GM19324 (cell line): Measurements from ENCODE around the gene PCARE.
A peak's percentile ranks its signal among the peaks of the same experiment; 100 is the strongest.
"Not testable (repeated sequence)": the region's sequence is repeated elsewhere in the genome, so short reads cannot be mapped to it uniquely, and the experiment has no call there.

Experiments
- ATAC-seq: cut with Tn5 transposase; IDR thresholded peaks from one replicate; pipeline ENCODE4 v1.9.1; 2021; ENCODE audit warnings: mild to moderate bottlenecking, moderate library complexity; ENCODE audit not compliant: unreplicated experiment, low FRiP score

Gene PCARE

DNA sequence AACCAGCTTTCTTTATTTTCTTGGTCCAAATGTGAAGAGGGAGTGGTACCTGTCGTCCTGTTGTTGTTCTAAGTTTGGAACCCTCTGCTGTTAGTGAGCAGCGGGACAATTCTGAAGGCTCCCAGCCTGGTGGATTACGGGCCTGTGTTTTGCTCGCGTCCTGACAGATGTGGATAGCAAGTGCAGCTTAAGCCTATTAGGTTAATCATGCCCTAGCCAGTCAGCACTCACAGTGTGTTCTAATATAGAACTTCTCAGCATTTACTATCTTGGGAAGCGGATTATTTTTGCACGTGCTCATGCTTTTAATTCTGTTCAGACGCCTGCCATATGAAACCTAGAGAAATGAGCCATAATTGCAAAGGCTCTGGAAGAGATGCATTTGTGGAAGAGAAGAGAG lies at the start of gene PCARE:
Gene PCARE, minus strand, starts transcription at position 113 of the 400 bp plus-strand sequence. CDS start 262 bp downstream, outside the sequence.
- no peak for ATAC-seq

DNA sequence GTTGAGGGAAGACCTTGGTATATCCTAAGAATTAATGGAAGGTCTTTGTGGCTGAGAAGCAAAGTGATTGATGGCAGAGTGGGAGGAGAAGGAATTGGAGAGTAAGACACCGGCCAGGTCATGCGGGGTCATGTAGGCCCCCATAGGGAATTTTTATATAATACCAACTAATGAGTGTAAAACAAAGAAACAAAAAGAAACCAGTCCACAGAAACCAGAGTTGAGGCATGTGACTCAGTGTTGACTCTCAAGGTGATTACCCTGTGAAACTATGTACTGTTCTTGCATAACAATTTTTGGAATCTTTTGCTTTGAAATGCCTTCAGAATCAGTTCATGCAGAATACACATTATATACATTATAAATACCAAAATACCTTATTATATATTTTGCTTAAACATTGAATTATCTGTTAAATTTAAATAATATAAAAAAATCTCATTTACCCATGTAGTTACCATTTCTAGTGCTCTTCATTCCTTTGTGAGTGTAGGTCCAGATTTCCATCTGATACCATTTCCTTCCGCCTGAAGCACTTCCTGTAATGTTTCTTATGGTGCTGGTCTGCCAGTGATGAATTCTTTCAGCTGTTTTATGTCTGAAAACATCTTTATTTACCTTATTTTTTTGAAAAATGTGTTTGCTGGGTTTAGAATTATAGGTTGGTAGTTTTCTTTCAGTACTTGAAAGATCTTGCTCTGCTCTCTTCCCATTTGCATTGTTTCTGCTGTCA lies 49.5 kb upstream of the PCARE start:
- no peak for ATAC-seq

DNA sequence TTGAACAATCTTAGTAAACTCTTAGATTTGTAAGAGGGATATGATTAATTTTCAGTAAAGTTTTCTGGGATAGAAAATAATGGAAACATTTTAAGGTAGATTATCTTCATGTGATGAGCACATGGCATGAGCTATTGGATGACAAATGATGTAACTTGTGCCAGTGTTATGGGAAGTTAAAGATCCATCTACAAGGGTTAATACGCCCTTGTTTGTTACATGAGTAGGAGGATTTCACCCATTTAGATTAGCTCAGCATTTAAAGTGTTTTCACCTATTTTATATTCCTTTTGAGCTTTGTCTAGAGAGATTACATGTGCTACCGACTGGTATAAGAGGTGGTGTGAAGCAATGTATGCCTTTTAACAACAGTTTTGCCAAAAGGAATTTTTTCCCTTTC lies 46.5 kb upstream of the PCARE start:
- no peak for ATAC-seq

DNA sequence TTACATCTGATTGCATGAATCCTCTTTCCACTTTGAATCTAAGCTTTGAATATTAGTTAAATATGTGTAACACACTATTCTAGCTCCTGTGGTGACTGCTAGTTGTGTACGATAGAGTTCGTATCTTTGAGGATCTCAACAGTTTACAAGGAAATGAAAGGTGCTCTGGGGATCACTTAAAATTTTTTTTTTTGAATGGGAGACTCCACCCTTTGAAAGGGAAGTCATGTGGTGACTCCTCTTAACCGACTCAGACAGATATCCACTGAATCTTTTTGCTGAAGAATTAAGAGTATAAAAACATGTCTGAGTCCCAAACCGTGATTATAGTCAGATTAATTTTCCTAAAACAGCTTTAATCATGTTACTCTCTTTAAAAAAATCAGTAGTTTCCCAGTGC lies 44.9 kb upstream of the PCARE start:
- no peak for ATAC-seq

DNA sequence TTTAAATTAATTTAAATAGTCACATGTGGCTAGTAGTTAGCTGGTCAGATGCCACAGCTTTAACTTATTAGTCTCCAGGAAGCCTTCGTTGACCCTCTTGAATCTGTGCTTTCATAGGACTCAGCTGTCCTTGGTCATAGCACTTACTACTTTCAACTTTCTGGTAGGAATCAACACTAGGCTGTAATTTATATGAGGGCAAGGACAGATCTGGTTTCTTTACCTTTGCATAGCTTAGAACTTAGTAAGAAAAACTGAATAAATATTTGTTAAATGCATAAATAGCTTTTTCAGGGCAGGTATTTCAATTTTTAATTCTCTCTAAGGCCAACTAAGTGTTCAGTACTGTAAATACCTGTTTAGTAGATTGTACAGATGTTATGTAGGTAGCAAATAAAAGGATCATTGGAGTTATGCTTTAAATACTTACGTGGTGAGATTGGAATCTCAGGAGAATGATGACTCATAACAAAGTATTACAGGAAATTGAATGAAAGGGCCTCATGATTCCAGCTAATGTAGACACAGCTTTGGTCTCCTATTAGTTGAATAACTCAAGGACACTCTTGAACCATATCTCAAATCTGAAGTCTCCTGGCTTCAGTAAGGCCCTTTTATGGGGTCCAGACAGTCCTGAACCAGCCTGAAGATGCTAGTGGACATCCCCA lies 43.4 kb upstream of the PCARE start:
- no peak for ATAC-seq

DNA sequence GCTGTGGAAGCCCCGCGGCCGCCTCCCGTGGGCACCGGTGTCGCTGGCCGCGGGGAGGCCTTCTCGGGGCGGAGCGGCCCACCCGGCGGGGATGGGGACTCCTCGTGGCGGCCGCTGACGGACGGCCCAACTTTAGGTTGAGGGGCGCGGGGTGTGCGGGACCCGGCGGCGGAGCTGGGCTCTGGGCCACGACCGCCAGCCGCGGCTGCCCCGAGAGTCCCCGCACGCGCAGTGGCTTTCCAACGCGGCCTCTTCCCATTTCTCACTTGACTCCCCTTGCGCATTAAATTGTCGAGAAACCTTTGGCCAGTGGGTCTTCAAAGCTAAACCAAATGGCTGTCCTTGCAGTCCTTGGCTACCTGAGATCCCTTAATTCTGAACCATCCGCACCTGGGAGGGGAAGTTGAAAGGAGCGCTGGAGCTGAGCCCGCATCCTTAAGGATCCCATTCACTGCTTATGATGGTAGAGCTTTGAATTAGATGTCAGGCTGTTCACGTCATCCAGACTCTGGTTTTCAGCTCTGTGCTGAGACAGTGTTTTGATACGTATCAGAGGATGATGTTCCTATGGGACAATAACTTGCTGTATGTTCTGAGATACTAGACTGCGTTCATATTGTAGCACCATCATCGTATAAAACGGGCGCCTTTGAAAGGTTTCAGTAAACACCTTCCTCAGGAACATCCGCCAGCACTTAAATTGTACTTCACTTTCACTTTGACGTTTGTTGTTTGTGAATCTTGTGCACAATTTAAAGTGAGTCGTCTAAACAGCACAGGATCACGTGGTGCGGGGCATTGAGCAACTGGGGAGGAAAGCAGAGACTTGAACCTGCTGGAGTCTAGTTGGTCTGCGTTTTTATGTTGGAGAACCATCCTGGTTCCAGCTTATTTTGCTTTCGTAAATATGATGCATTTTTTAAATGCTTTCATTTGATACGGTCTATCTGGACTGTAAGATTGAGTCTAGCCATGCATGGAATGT lies 41.8 kb upstream of the PCARE start:
- ATAC-seq: peak; percentile 32

DNA sequence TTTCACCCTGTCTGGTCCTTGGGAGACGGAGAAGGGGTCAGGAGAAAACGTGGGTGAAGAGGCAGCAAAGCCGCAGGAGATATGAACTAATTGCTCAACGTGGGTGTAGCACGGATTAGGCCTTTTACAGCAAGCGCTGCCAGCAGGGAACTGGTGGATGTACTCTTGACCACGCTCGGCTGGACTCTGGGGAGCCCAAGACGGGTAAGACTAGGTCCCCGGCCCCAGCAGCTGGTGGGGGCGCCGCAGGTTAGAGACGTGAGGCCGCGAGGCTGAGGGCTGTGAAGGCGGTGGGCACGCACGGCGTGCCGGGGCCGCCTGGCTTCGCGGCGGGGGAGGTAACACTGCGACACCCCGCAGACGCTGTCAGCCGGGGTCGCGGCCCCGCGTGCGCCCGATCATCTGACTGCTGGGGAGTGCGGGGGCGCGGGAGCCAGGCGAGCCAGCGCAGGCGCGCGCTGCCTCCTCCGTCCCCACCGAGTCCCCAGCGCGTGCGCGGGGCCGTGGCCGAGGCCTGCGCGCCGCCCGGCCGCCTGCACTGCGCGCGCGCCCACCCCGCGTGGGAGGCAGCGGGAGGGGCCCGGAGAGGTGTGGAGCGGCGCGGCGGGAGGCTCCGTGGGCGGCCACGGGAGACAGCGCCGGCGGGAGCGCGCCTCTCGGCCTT lies 40.8 kb upstream of the PCARE start, which contains the start of gene CLIP4:
Gene CLIP4, plus strand, starts transcription at position 470 of the 664 bp plus-strand sequence. CDS start 5,974 bp downstream, outside the sequence.
- ATAC-seq: peak; percentile 72

DNA sequence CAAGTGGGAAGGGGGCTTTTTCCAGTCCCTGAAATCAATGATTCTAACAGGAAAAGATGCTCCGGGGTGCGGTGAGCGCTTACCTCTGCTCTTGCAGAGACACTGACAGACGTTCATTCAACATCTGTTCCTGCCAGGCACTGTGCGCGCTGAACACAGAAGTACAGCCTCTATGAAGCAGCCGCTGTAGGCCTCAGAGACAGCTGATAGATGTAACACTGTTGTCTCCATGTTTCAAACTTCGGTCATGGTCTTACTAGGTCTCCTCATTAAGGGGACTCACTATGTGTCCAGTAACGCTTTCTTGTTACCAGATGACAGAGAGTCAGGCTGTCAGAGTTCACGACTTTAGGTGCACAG lies 40.2 kb upstream of the PCARE start:
- no peak for ATAC-seq

DNA sequence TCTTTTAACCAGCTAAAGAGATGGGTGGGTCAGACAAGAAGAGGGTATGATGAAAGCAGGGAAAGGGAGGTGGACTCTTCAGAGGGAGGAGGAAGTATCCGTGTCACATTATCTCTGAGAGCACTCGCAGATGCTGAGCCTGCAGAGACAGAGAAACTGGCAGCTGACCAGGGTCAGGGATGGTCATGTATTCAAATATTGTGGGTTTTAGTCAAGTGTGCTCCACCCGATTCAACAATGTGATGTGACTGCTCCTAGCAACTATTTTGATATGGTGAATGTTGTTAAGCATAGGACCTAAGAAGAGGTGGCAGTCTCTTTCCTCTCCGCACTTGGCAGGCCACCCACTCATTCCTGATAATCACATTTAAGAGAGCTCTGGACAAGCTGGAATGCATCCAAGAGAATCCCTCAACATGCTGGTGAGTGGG lies 39.6 kb upstream of the PCARE start:
- ATAC-seq: no peak

DNA sequence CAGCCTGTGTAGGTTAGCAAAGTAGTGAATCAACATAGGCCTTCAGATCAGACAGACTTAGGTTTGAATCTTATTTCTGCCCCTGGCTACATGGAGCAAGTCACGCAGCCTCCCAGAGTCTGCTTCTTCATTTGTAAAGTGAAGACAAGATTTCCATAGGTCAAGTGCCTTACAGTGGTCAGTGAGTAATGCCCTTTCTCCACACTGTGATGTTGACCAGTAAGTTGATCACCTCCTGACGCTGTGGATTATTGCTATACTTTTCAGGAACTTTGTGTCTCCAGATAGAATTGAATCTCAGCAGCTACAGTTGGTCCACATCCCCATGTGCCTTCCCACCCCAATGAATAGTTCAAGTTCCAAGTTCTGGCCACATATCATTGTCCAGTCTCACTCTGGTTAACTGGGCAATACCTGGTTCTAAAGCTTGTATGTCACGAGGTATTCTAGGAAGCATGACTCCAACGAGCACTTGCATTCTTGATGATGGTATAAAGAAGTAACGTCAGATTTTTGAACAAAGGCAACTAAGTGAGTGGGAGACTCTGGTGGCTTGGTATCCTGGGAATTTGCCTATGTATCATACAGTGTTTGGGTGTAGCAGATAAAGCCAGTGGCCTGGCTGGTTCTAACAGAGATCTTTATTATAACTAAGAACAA lies 38.8 kb upstream of the PCARE start:
- ATAC-seq: no peak

DNA sequence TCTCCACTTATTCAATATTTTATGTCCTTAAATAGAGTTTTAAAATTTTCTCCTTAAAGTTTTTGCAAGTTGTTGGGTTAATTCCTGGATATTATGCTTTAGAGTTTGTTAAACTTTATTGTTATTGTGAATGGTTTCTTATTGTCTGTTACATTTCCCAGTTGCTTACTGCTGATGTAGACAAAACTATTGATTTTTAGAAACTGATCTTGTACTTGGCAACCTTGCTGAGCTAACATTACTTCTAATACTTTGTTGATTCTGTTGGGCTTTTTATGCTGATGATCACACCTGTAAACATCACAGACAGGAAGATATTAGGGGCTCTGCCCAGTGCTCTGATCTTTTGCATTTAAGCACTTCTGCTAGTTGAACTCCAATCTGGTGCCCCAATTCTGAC lies 38.1 kb upstream of the PCARE start:
- no peak for ATAC-seq

DNA sequence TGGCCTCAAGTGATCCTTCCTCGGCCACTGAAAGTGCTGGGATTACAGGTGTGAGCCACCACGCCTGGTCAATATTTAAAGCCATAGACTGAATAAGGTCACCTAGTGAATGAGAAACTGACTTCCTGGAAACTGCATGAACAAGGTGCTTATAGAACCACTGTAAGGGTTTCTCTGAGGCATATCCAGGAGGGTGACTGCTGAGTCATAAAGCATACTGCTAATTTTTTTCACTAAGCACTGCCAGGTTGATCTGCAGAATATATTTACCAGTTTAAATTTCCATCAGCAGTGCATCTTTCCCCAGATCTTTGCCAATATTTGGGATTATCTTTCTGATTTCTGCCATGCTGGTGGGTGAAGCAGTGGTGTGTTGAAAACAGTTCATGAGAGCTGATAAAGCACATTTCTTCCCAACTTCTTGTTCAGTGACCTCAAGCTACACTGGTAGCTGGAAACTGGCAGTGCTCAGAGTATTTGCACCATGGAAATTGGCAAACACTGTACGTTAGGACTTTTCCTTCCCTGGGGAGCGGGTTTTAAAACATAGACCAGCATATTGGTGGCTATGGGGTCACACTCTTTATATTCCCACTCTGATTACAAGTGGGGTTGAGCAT lies 36.7 kb upstream of the PCARE start:
- ATAC-seq: no peak

DNA sequence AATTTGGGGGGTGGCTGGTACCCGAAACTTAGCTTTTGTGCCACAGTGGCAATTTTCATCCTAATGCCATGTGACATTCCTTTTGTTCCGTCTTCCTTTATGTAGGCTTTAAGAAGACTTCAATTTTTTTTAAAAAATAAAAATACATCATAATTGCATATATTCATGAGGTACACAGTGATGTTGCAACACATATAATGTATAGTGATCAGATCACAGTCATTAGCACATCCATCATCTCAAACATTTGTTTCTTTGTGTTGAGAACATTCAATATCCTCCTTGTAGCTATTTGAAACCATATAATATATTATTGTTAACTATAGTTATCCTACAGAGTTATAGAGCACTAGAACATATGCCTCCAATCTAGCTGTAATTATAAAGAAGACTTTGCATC lies 34.9 kb upstream of the PCARE start:
- no peak for ATAC-seq

DNA sequence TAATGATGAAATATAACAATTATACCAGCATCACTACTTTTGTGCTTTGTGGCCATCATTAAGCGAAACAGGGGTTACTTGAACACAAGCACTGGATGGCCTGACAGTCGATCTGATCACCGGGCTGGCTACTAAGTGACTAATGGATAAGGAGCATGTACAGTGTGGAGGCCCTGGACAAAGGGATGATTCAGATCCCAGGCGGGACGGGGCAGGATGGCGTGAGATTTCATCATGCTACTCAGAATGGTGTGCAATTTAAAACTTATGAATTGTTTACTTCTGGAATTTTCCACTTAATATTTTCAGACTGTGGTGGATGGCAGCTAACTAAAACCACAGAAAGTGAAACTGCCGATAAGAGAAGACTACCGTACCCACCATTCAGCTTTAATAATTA lies 33.9 kb upstream of the PCARE start:
- ATAC-seq: no peak

DNA sequence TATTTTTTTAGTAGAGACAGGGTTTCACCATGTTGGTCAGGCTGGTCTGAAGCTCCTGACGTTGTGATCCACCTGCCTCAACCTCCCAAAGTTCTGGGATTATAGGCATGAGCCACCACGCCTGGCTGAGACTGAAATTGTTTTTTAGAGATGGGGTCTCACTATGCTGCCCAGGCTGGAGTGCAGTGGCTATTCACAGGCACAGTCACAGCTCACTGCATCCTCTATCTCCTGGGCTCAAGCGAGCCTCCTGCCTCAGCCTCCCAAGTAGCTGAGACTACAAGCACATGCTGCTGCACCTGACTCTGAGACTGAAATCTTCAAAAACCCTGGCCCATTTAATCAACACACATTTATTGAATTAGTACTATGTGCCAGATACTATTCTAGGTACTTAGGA lies 33.2 kb upstream of the PCARE start:
- not testable (repeated sequence) for ATAC-seq

DNA sequence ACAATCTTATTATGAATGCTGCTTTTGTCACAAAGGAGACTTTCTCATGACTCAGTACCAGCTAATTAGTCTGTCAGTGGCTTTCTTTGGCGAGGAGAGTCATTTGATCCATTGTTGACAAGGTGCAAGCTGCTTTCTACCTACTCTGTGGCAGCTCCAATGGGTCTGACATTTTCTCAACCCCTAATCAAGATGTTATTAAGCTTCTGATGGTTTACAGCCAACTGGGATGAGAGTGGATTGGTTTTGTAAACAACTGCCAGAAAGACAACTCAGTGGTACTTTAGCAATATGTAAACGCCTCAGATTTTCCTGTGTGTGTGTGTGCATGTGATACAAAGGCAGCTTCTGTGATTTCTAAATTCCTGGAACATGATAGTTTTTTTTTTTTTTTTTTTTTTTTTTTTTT lies 32.7 kb upstream of the PCARE start:
- no peak for ATAC-seq

DNA sequence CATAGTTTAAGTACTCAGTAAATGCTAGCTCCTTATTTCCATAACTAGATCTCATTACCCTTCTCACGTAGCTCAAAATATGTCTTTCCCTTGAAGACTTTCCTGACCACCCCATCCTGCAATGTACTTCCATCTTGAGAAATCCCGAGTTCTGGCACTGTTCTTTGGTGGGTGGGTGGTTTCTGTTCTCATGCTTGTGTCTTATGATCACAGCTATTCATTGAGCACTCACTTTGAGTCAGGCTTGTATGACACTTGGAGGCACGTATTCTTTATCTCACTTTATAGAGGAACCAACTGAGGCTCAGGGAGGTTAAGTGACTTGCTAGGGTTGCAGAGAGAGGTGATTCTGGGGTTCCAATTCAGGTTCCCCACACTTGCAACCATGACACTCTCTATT lies 31.9 kb upstream of the PCARE start:
- ATAC-seq: no peak

DNA sequence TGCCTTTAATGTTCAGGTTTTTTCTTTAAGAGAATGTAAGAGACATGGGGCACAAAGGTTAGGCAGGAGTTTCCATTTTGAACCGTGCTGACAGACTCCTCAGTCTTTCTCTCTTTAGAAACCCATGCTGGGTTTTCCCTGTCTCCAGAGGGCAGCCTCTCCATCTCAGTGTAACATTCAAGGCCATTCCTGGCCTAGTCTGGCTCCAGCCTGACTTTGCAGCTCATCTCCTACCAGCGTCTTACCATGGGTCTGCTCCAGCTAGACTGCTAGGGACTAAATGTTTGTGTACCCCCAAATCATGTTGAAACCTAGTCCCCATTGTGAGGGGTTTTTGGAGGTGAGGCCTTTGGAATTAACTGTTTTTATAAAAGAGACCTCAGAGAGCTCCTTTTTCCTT lies 31.1 kb upstream of the PCARE start:
- ATAC-seq: no peak

DNA sequence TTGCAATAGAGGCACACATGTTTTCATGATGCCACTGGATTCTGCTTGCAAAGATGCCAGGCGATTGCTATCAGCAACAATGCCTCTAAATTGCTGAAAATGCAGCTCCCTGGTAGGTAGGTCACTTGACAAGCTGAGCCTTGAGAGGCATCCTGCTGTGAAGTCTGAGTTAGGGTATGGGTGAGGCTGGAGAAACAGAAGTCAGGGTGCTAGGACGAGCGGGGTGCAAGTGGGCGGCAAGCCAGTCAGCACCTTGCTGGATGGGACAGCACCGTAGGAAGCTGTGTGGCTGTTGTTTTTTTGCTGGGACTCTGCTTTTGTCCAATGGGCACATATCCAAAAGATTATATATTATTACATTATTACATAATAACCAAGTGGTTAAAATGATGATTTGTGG lies 30.4 kb upstream of the PCARE start:
- ATAC-seq: no peak

DNA sequence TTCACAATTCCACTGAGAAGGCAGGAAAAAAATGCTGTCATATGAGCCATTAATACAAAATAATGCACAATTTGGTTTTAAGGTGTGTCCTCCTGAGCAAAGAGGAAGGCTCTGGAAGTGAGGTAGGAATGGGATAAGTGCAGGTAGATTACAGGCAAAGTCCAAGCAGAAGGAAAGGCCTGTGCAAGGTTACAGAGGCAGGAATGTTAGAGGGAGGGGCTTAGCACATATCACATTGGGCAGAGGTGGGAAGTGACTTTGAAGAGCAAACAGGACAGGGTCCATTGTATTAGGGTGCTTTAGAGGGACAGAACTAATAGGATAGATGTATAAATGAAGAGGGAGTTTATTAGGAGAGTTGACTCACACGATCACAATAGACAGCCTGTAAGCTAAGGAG lies 26.2 kb upstream of the PCARE start:
- ATAC-seq: no peak
